Liver (tissue), 9 donors: ENCODE data around the gene SMG6. TPM values are rescaled to one million over a fixed set of nuclear protein-coding genes. Genes with fewer than 3 reads are reported as not detected.

Source experiments
- DNase-seq: peaks from one replicate; pipeline ENCODE4 v3.0.0-alpha.2; 2017; ENCODE audit warnings: low spot score
- H3K27ac ChIP-seq, 2 donors: one replicate each; pipeline ENCODE4 v1.7.0; 2013; ENCODE audit warnings: inconsistent platforms in 2 of 2, low read length in 2 of 2, control low read depth in 1 of 2, low read depth in 1 of 2, mild to moderate bottlenecking in 1 of 2
- H3K27me3 ChIP-seq, 4 donors: one replicate each; pipeline versions ENCODE4 v1.6.1 to v1.7.0; 2013; ENCODE audit warnings: low read length in 3 of 4, inconsistent platforms in 1 of 4, mild to moderate bottlenecking in 1 of 4, moderate library complexity in 1 of 4; ENCODE audit not compliant: control insufficient read depth in 4 of 4, insufficient read depth in 4 of 4
- H3K36me3 ChIP-seq, 4 donors: one replicate each; pipeline versions ENCODE4 v1.6.1 to v1.7.0; 2013; ENCODE audit warnings: low read length in 3 of 4, mild to moderate bottlenecking in 3 of 4, low read depth in 1 of 4, moderate library complexity in 1 of 4; ENCODE audit not compliant: control insufficient read depth in 4 of 4, insufficient read depth in 3 of 4
- H3K4me1 ChIP-seq, 4 donors: one replicate each; pipeline versions ENCODE4 v1.6.1 to v1.7.0; 2013; ENCODE audit warnings: low read length in 3 of 4, mild to moderate bottlenecking in 3 of 4, moderate library complexity in 1 of 4; ENCODE audit not compliant: control insufficient read depth in 4 of 4, insufficient read depth in 4 of 4
- H3K4me3 ChIP-seq, 3 donors: one replicate each; pipeline versions ENCODE4 v1.6.1 to v1.7.0; 2013; ENCODE audit warnings: low read length in 3 of 3, control low read depth in 1 of 3, low read depth in 1 of 3, mild to moderate bottlenecking in 1 of 3
- H3K9ac ChIP-seq, 2 donors: one replicate each; pipeline ENCODE4 v1.7.0; 2013; ENCODE audit warnings: low read length in 2 of 2, mild to moderate bottlenecking in 2 of 2, moderate library complexity in 2 of 2, control low read depth in 1 of 2, low read depth in 1 of 2
- H3K9me3 ChIP-seq, 4 donors: one replicate each; pipeline versions ENCODE4 v1.6.1 to v1.7.0; 2013; ENCODE audit warnings: low read length in 3 of 4; ENCODE audit not compliant: control insufficient read depth in 4 of 4
- CTCF ChIP-seq: fragments of 150-350 bp; IDR thresholded peaks from 2 replicates; pipeline ENCODE4 v1.5.1; 2017; ENCODE audit warnings: improper control_type of control experiment, low read depth, low read length; ENCODE audit not compliant: missing input control
- EGR1 ChIP-seq, 2 donors: IDR thresholded peaks; 2 replicates each; pipeline ENCODE4 v1.6.1; 2016 to 2018; ENCODE audit warnings: antibody characterized with exemption in 2 of 2, low read depth in 2 of 2
- FOXA1 ChIP-seq: IDR thresholded peaks from 2 replicates; pipeline ENCODE4 v1.6.1; 2016; ENCODE audit warnings: antibody characterized with exemption
- FOXA2 ChIP-seq: IDR thresholded peaks from 2 replicates; pipeline ENCODE4 v1.6.1; 2016; ENCODE audit warnings: antibody characterized with exemption
- GABPA ChIP-seq, 2 donors: IDR thresholded peaks in 1 of 2; conservative IDR thresholded peaks in 1 of 2; 2 replicates each; pipeline ENCODE4 v1.6.1; 2016; ENCODE audit warnings: antibody characterized with exemption in 2 of 2, mild to moderate bottlenecking in 1 of 2, moderate library complexity in 1 of 2
- HNF4A ChIP-seq, 2 donors: conservative IDR thresholded peaks; 2 replicates each; pipeline ENCODE4 v1.6.1; 2016; ENCODE audit warnings: antibody characterized with exemption in 2 of 2, mild to moderate bottlenecking in 2 of 2
- HNF4G ChIP-seq: IDR thresholded peaks from 2 replicates; pipeline ENCODE4 v1.6.1; 2016; ENCODE audit warnings: antibody characterized with exemption
- JUND ChIP-seq, 2 donors: IDR thresholded peaks; 2 replicates each; pipeline ENCODE4 v1.6.1; 2016; ENCODE audit warnings: antibody characterized with exemption in 2 of 2
- MAX ChIP-seq: IDR thresholded peaks from 2 replicates; pipeline ENCODE4 v1.6.1; 2016; ENCODE audit warnings: antibody characterized with exemption
- RAD21 ChIP-seq, 2 donors: IDR thresholded peaks; 2 replicates each; pipeline ENCODE4 v1.6.1; 2016; ENCODE audit warnings: antibody characterized with exemption in 2 of 2, mild to moderate bottlenecking in 2 of 2
- SP1 ChIP-seq: IDR thresholded peaks from 2 replicates; pipeline ENCODE4 v1.6.1; 2018; ENCODE audit warnings: antibody characterized with exemption, mild to moderate bottlenecking
- YY1 ChIP-seq: IDR thresholded peaks from 2 replicates; pipeline ENCODE4 v1.6.1; 2016; ENCODE audit warnings: antibody characterized with exemption, mild to moderate bottlenecking
- WGBS: extraction: QIAGEN DNeasy Blood & Tissue Kit; methylation state at CpG from one replicate; pipeline ENCODE4 v1.1.7; 2013; 5-methylcytosine and 5-hydroxymethylcytosine counted together
- polyA plus RNA-seq, 2 donors: library from polyadenylated mRNA; stranded (reverse) in 1 of 2; unstranded in 1 of 2; fragments of 200-250 nt in 1 of 2; fragments of >200 nt in 1 of 2; fragmentation: Nextera tagmentation in 1 of 2; extraction: Ambion mirVana in 1 of 2; gene quantifications; one replicate each; pipeline versions ENCODE4 v1.2.1 to v1.2.3, GENCODE V29; 2013 to 2015
- total RNA-seq, 2 donors: library from RNA; depleted of rRNA; stranded (reverse); fragments of >200 nt; gene quantifications; one replicate each; pipeline ENCODE4 v1.2.3, GENCODE V29; 2014
- TF ChIP-seq, protein P1 (sequence below): IDR thresholded peaks from 2 replicates; pipeline ENCODE4 v1.6.1; 2016; ENCODE audit warnings: antibody characterized with exemption
- TF ChIP-seq, protein P2 (sequence below): IDR thresholded peaks from 2 replicates; pipeline ENCODE4 v1.6.1; 2016; ENCODE audit warnings: antibody characterized with exemption
- donor health status: healthy.
- donor health status: healthy.
- donor health status: healthy.
- donor health status: healthy.
- donor health status: healthy.

The SMG6 gene
- total and polyA plus RNA-seq, 4 donors, result 4.9 to 12.0 (median 8.2) TPM

DNA sequence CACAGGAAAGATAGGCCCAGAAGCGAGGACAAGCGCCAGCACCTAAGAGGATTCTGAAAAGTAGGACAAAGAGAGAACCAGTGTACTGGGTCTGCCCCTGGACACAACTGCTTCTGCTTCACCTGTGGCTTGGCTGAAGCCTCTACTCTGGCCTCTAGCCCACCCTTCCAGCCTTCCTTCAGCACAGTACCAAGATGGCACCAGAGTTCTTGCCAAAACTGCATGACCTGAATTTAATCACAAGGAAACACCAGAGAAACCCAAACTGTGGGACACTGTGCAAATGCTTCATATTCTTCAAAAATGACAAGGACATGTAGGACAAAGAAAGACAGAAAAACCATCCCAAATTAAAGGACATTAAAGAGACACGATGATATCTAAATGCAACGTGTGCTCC lies 116.6 kb downstream of the SMG6 start:
- no peaks in the 10 kb centered on the region for H3K27me3 ChIP-seq
- peaks cover 0 to 15% (median 12%) of the 10 kb centered on the region in 4 donors for H3K36me3 ChIP-seq
- no peaks in the 10 kb centered on the region for H3K9me3 ChIP-seq
- DNase-seq, result no peak
- H3K9ac ChIP-seq, result no peak overlapping the region
- H3K4me3 ChIP-seq, result no peak overlapping the region
- no peaks in the 10 kb centered on the region for H3K4me1 ChIP-seq
- WGBS, result 97% methylated on average over 4 of the region's 4 CpGs
- no peak overlapping the region for H3K27ac ChIP-seq
- TF ChIP-seq RAD21 (IDR thresholded peaks at IDR 0.05) (no peak), MAX (no peak), HNF4G (no peak)

GRCh38 chr17:2184993-2185931 lies 118.3 kb downstream of the SMG6 start:
- Histone ChIP-seq H3K4me1 (peaks cover 0 to 5% (median 2%) of the 10 kb centered on the region in 4 donors), H3K27ac (no peak overlapping the region), H3K27me3 (no peaks in the 10 kb centered on the region), H3K36me3 (peaks cover 0 to 15% (median 12%) of the 10 kb centered on the region in 4 donors), H3K4me3 (no peak overlapping the region), H3K9ac (no peak overlapping the region), H3K9me3 (no peaks in the 10 kb centered on the region)
- no peak for TF ChIP-seq MAX
- TF ChIP-seq CTCF, result no peak
- no peak for TF ChIP-seq HNF4A (conservative IDR thresholded peaks at IDR 0.05)
- no peak for TF ChIP-seq RAD21 (IDR thresholded peaks at IDR 0.05)
- TF ChIP-seq, protein P1, sequence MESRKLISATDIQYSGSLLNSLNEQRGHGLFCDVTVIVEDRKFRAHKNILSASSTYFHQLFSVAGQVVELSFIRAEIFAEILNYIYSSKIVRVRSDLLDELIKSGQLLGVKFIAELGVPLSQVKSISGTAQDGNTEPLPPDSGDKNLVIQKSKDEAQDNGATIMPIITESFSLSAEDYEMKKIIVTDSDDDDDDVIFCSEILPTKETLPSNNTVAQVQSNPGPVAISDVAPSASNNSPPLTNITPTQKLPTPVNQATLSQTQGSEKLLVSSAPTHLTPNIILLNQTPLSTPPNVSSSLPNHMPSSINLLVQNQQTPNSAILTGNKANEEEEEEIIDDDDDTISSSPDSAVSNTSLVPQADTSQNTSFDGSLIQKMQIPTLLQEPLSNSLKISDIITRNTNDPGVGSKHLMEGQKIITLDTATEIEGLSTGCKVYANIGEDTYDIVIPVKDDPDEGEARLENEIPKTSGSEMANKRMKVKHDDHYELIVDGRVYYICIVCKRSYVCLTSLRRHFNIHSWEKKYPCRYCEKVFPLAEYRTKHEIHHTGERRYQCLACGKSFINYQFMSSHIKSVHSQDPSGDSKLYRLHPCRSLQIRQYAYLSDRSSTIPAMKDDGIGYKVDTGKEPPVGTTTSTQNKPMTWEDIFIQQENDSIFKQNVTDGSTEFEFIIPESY, result no peak
- TF ChIP-seq FOXA2, result no peak
- TF ChIP-seq FOXA1, result no peak
- TF ChIP-seq SP1, result no peak
- no peak for TF ChIP-seq JUND (IDR thresholded peaks at IDR 0.05)
- no peak for TF ChIP-seq GABPA (IDR thresholded peaks at IDR 0.05 in 1 of 2, conservative IDR thresholded peaks at IDR 0.05 in 1 of 2)
- TF ChIP-seq YY1, result no peak
- TF ChIP-seq EGR1 (IDR thresholded peaks at IDR 0.05; ENCODE audit: low read depth in 2 of 2), result no peak
- TF ChIP-seq, protein P2, sequence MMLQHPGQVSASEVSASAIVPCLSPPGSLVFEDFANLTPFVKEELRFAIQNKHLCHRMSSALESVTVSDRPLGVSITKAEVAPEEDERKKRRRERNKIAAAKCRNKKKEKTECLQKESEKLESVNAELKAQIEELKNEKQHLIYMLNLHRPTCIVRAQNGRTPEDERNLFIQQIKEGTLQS, result no peak
- TF ChIP-seq HNF4G, result no peak
- no peak for DNase-seq
- whole genome bisulfite sequencing, result 94% methylated on average over 19 of the region's 19 CpGs
